Vagina (tissue), 2 donors: ENCODE measurements around the gene CSGALNACT2. TPM values are rescaled to one million over a fixed set of nuclear protein-coding genes. Genes with fewer than 3 reads are reported as not detected.

Experiments
- DNase-seq, 2 donors: peaks; one replicate each; pipeline ENCODE4 v3.0.0-alpha.2; 2017; ENCODE audit errors: extremely low spot score in 2 of 2
- H3K27ac ChIP-seq: fragments of 200-600 bp; sonication (generic); one replicate; pipeline ENCODE4 v1.5.1; 2019
- H3K27me3 ChIP-seq: fragments of 200-600 bp; sonication (generic); one replicate; pipeline ENCODE4 v1.5.1; 2019
- H3K36me3 ChIP-seq, 2 donors: fragments of 200-600 bp; sonication (generic); one replicate each; pipeline ENCODE4 v1.5.1; 2017 to 2019
- H3K4me1 ChIP-seq: fragments of 200-600 bp; sonication (generic); one replicate; pipeline ENCODE4 v1.5.1; 2019
- H3K4me3 ChIP-seq, 2 donors: fragments of 200-600 bp; sonication (generic); 1 replicate in 1 of 2; 2 replicates in 1 of 2; pipeline ENCODE4 v1.5.1; 2016 to 2019
- H3K9me3 ChIP-seq: fragments of 200-600 bp; sonication (generic); one replicate; pipeline ENCODE4 v1.5.1; 2019
- CTCF ChIP-seq, 3 experiments: fragments of 450-650 bp in 2 of 3; fragments of 200-600 bp in 1 of 3; sonication (generic) in 1 of 3; IDR thresholded peaks; one replicate each; pipeline ENCODE4 v1.5.1; 2017 to 2019; ENCODE audit warnings: antibody characterized with exemption in 3 of 3, mild to moderate bottlenecking in 2 of 3, moderate library complexity in 2 of 3
- POLR2A ChIP-seq, 2 donors: fragments of 450-650 bp; IDR thresholded peaks; one replicate each; pipeline ENCODE4 v1.6.1; 2017; ENCODE audit warnings: antibody characterized with exemption in 2 of 2, mild to moderate bottlenecking in 2 of 2, moderate library complexity in 2 of 2
- POLR2AphosphoS5 ChIP-seq, 2 donors: sonication (generic); formaldehyde crosslinking; IDR thresholded peaks; one replicate each; pipeline ENCODE4 v1.9.0; 2017; ENCODE audit warnings: antibody characterized with exemption in 2 of 2, mild to moderate bottlenecking in 2 of 2, low read depth in 1 of 2; ENCODE audit not compliant: insufficient read depth in 1 of 2
- intact Hi-C: fragments of 100-400 bp; cut with DNase I; formaldehyde crosslinking; loops from one replicate; pipeline ENCODE4 v1.15.1; 2023
- total RNA-seq: library from RNA; depleted of rRNA; stranded (reverse); fragments of >200 nt; gene quantifications from one replicate; pipeline ENCODE4 v1.2.3, GENCODE V29; 2016

CSGALNACT2 gene
- total RNA-seq, 1 donor from 2014 or later = 21.9 TPM

- Histone ChIP-seq H3K36me3 (no peaks in the 10 kb centered on the region), H3K27ac (no peak overlapping the region), H3K4me1 (peaks cover 21% of the 10 kb centered on the region), H3K9me3 (no peaks in the 10 kb centered on the region), H3K4me3 (no peak overlapping the region), H3K27me3 (no peaks in the 10 kb centered on the region)
- no peak for TF ChIP-seq CTCF (IDR thresholded peaks at IDR 0.05)
- TF ChIP-seq POLR2A (IDR thresholded peaks at IDR 0.05) = no peak
- TF ChIP-seq POLR2AphosphoS5 (IDR thresholded peaks at IDR 0.05; ENCODE audit: insufficient read depth in 1 of 2, low read depth in 1 of 2) = no peak
- DNase-seq = no peak
- intact Hi-C loops = no loop called here
Measured at GRCh38 chr10:43155741-43156140, 17.5 kb downstream of the CSGALNACT2 start.

GRCh38 chr10:43156590-43157341, 18.5 kb downstream of the CSGALNACT2 start:
- H3K27ac ChIP-seq = no peak overlapping the region
- DNase-seq = no peak
- no peaks in the 10 kb centered on the region for H3K9me3 ChIP-seq
- H3K36me3 ChIP-seq = no peaks in the 10 kb centered on the region
- H3K27me3 ChIP-seq = no peaks in the 10 kb centered on the region
- no peak overlapping the region for H3K4me3 ChIP-seq
- intact Hi-C loops = no loop called here
- H3K4me1 ChIP-seq = peaks cover 14% of the 10 kb centered on the region
- no peak for TF ChIP-seq POLR2A (IDR thresholded peaks at IDR 0.05)
- TF ChIP-seq POLR2AphosphoS5 (IDR thresholded peaks at IDR 0.05; ENCODE audit: insufficient read depth in 1 of 2, low read depth in 1 of 2) = no peak
- no peak for TF ChIP-seq CTCF (IDR thresholded peaks at IDR 0.05)

- no peak for TF ChIP-seq CTCF (IDR thresholded peaks at IDR 0.05)
- TF ChIP-seq POLR2A (IDR thresholded peaks at IDR 0.05) = no peak
- Histone ChIP-seq H3K36me3 (peaks cover 0 to 12% of the 10 kb centered on the region in 2 donors), H3K27ac (no peak overlapping the region), H3K4me1 (peaks cover 14% of the 10 kb centered on the region), H3K4me3 (no peak overlapping the region), H3K27me3 (no peaks in the 10 kb centered on the region), H3K9me3 (no peaks in the 10 kb centered on the region)
- no peak for DNase-seq
- intact Hi-C loops = no loop called here
Measured at GRCh38 chr10:43158636-43159035, 20.4 kb downstream of the CSGALNACT2 start.

DNA sequence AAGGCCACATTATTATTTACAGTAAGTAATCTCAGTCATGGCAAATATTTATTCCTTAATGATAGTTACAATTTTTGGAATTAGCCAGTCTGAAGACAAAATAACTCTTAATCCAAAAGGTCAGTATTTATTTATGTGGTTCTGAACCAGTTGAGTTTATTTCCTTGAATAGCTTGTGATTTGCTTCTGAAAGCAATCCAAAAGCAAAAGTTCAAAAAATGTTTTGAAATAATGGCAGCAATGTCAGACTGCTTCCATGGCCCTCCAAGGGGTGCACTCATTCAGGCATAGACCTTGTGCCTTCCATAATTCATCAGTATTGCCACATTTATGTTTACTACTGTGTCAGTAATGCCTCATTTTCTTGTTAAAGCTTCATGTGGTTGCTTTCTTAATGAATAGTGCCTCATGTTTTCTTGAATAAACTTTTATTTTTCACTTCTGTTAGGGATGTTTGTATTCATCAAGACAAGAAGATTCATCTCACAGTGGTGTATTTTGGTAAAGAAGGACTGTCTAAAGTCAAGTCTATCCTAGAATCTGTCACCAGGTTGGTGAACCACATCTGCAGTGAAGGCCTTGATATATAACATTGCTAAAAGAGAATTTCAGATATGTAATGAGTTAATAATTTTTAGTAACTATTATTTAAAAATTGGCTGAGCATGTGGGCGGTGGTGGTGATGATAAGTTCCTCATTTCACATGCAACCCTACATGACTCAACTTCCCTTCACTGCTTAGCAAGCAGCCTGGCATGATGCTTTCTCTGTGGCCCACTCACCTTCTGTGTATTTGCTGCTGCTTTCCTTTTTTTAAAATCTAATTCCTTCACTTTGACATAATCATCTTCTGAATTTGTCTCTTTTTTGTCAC, 22.0 kb downstream of the CSGALNACT2 start:
- H3K27me3 ChIP-seq = no peaks in the 10 kb centered on the region
- no peak overlapping the region for H3K4me3 ChIP-seq
- intact Hi-C loops = no loop called here
- H3K9me3 ChIP-seq = no peaks in the 10 kb centered on the region
- no peak overlapping the region for H3K27ac ChIP-seq
- TF ChIP-seq CTCF (IDR thresholded peaks at IDR 0.05) (no peak), POLR2AphosphoS5 (IDR thresholded peaks at IDR 0.05; ENCODE audit: insufficient read depth in 1 of 2, low read depth in 1 of 2) (no peak), POLR2A (IDR thresholded peaks at IDR 0.05) (no peak)
- H3K4me1 ChIP-seq = peaks cover 14% of the 10 kb centered on the region
- H3K36me3 ChIP-seq = peaks cover 0 to 12% of the 10 kb centered on the region in 2 donors
- DNase-seq = no peak

DNA sequence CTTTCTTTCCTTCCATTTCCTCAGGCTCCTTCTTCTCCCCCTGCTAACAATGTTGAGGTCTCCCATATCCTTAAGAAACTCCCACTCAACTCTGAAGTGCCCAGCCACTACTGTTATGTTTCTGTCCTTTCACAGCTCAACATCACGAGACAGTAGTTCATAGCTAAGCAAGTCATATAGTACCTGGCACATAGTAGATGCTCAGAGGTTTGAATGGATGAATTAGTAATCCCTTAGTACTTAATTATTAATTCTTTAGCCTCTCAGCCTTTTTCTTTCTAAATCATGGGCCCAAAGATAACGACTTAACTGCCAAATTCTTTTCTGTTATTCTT, 22.6 kb downstream of the CSGALNACT2 start:
- TF ChIP-seq CTCF (IDR thresholded peaks at IDR 0.05) = no peak
- TF ChIP-seq POLR2A (IDR thresholded peaks at IDR 0.05) = no peak
- TF ChIP-seq POLR2AphosphoS5 (IDR thresholded peaks at IDR 0.05; ENCODE audit: insufficient read depth in 1 of 2, low read depth in 1 of 2) = no peak
- DNase-seq = no peak
- Histone ChIP-seq H3K27ac (no peak overlapping the region), H3K4me3 (no peak overlapping the region), H3K4me1 (peaks cover 14% of the 10 kb centered on the region), H3K36me3 (peaks cover 0 to 12% of the 10 kb centered on the region in 2 donors), H3K27me3 (no peaks in the 10 kb centered on the region), H3K9me3 (no peaks in the 10 kb centered on the region)
- intact Hi-C loops = no loop called here
